Activated CD8-positive, alpha-beta memory T cell treated with anti-CD3 and anti-CD28 coated beads, Interleukin-2, amount 50 U/mL, for 1 hour (primary cell): ENCODE measurements around the gene SIPA1L2.
"Not testable (repeated sequence)": the region's sequence is repeated elsewhere in the genome, so short reads cannot be mapped to it uniquely, and the experiment has no call there.

Experiments used
- DNase-seq: peaks from one replicate; pipeline ENCODE4 v3.0.0-alpha.2; 2020; ENCODE audit errors: extremely low read depth

SIPA1L2 gene

GRCh38 chr1:232615306-232615800 is 14.6 kb downstream of the SIPA1L2 start:
- DNase-seq, result no peak

DNA sequence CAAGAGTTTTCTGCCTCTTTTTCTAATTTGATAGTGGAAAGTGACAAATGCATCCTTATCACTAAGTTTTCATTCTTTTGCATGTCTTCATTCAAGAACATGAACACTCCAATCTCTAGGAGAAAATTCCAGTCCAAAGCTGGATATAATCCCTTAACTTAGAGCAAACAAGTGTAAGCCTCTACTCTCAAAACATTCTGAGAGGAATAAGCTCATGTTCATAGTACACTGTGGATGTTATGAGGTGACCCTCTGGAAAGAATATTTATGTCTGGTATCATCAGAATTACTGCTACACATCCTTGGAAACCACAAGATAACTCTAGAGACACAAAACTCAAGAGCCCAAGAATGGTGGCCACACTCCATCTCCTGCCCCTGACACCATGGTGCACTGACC is 15.1 kb downstream of the SIPA1L2 start:
- no peak for DNase-seq

DNA sequence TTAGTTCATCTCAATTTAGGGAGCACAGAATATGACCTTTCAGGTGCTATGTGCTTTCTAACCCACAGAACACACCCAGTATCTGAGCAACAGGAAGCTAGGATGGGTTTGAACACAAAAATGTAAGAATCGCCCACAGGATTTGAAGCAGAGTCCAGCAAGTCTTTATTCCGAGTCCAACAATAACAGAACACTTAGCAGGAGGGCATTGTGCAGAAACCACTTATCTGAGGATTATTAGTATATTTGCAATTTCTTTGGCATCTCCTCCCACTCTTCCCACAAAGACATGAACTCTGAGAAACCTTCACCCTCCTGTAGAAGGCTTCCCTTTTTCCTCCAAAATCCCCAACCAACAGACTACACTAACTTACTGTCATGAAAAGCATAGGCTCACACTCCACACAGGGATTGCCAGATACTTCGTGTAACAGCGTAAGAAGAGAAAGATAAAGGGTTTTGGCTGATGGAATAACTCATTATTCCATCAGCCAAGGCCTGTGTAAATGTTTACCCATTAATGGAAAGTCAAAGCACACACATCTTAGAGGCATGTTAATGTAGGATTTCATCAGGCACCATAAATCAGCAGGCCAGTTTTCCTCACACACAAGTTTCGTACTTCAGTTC is 16.1 kb downstream of the SIPA1L2 start:
- no peak for DNase-seq

- DNase-seq, result not testable (repeated sequence)
Observed at GRCh38 chr1:232612836-232613235, 17.1 kb downstream of the SIPA1L2 start.

- DNase-seq, result no peak
Observed at GRCh38 chr1:232611834-232612233, 18.1 kb downstream of the SIPA1L2 start.

DNA sequence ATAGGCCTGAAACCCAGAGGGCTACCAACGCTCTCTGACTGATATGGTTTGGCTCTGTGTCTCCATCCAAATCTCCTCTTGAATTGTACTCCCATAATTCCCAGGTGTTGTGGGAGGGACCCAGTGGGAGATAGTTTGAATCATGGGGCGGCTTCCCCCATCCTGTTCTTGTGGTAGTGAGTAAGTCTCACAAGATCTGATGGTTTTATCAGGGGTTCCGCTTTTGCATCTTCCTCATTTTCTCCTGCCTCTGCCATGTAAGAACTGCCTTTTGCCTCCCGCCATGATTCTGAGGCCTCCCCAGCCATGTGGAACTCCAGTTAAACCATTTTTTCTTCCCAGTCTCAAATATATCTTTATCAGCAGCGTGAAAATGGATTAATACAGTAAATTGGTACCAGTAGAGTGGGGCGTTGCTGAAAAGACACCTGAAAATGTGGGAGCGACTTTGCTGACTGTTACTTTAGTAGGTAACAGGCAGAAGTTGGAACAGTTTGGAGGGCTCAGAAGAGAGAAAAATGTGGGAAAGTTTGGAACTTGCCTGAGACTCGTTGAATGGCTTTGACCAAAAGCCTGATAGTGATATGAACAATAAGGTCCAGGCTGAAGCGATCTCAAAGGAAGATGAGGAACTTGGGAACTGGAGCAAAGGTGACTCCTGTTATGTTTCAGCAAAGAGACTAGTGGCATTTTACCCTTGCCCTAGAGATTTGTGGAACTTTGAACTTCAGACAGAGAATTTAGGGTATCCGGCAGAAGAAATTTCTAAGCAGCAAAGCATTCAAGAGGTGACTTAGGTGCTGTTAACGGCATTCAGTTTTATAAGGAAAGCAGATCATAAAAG is 18.8 kb downstream of the SIPA1L2 start:
- DNase-seq, result not testable (repeated sequence)

DNA sequence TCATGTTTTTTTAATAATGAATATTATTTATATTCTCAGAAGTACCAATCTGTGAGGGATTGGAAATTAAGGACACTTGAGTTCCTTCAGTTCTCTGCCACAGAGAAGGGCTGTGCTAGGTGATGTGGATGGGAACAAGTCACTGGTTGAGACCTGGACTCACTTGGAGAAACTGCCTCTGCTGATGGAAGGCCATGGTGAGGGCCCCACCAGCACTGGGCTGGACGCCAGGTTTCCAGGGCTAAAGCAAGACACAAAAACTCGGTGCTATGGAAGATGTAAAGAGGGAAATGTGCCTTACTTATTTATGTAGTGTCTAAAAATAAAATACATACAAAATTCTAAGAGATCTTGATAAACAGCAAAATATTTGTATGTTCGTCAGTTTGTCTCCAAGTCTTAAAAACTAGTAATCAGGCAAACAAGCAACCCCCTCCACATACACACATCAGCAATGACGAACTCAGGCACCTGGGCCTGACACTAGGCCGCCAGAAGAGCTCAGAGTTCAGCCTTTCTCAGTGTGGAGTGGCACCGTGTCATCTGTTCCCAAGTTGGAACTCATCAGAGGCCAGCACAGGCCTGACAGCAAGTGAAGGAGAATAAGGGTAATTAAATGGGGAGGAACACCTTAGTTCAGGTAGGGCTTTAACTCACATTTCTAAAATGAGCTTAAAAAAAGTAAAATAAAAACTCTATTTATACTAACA is 19.6 kb downstream of the SIPA1L2 start:
- no peak for DNase-seq

GRCh38 chr1:232608427-232608826 is 21.5 kb downstream of the SIPA1L2 start:
- DNase-seq, result no peak

GRCh38 chr1:232602622-232603021 is 27.3 kb downstream of the SIPA1L2 start:
- DNase-seq, result no peak

DNA sequence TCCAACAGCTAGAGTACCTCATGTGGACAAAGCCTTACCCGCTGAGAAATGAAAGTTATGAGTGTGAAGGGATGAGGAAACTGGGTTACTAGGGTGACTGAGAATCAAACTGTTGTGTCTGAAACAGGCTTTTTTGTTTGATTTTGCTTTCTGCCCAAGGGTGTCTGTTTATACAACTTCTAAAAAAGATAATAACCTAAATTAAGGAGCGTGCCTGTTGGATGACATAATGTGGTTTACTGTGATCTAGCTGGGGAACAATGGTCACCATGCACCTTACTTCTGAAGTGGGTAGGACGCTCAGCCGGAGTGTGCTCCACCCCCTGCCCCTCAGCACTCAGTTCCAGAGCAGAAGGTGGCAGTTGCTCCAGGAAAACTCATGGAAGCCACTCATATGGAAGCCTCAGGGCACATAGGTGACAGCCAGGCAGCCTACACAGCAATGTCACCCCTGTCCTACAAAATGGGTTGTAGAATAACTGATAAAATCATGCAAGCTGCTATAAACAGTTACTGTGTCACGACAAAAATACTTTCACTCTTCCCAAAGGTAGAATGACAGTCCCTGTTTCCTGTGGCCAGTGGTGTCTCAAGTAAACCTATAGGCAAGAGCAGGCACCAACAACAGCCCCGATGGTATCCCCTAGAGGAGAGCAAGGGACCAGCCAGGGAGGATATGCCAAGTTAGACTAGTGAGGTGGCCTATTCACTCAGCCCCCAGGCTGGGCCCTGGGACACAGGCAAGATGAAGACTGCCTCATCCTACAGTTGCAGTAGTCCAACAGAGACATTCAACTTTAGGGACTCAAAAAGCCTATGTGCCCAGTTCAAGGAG is 29.3 kb downstream of the SIPA1L2 start:
- DNase-seq, result no peak

- DNase-seq, result no peak
Observed at GRCh38 chr1:232599178-232600041, 30.5 kb downstream of the SIPA1L2 start.

- DNase-seq, result no peak
Observed at GRCh38 chr1:232598837-232599177, 31.1 kb downstream of the SIPA1L2 start.

GRCh38 chr1:232598133-232598532 is 31.8 kb downstream of the SIPA1L2 start:
- no peak for DNase-seq

GRCh38 chr1:232597721-232598120 is 32.2 kb downstream of the SIPA1L2 start:
- no peak for DNase-seq

- no peak for DNase-seq
Observed at GRCh38 chr1:232596666-232597303, 33.1 kb downstream of the SIPA1L2 start.

DNA sequence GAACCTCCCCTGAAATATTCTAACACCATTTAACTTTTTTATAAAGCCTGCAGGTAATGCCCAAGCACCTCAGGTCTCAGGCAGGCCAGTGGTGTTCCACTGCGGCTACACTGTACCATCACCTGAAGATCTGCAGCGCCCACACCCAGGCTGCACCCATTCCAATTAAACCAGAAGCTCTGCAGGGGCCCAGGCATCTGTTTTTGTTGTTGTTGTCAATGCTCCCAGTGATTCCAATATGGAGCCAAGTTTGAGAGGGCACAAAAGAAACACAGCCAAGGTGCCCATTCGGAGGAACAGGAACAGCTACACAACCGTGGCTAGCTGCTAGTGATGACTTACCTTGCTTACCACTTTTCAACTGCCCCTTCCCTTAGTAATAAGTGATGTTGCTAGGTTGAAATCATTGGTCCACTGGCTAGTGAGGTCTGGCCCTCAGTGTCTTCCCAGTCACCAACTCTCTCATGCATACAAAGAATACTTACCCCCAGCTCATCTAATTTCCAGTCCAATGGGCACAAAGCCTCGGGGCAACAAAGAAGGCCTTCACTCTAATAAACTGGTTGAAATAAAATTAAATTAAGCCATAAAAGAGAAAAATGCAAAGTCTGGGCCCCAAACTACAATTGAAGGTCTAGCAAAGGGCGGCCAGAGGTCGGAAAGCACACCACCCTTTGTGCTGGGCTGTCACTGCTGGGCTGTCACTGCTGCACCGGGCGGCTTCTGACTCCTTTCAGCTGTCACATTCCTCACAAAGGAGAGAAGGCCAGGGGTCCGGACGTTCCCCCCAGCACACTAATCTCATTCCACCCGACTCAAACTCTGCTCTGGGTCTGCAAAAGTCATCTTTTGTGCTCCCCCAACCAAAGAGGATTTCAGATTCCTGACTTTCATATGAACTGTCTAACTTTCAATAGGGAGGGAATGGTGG is 34.9 kb downstream of the SIPA1L2 start:
- DNase-seq, result no peak

- no peak for DNase-seq
Observed at GRCh38 chr1:232593717-232594502, 36.0 kb downstream of the SIPA1L2 start.

GRCh38 chr1:232591344-232591743 is 38.6 kb downstream of the SIPA1L2 start:
- DNase-seq, result no peak
